Measurements from ENCODE around the gene RAB17.

Gene RAB17

GRCh38 chr2:237534380-237534779 is 56.2 kb downstream of the RAB17 start:
- no peak for DNase-seq

- DNase-seq, result no peak
Observed at GRCh38 chr2:237533668-237534161, 56.8 kb downstream of the RAB17 start.

GRCh38 chr2:237532160-237532559 is 58.4 kb downstream of the RAB17 start:
- no peak for DNase-seq

- DNase-seq, result no peak
Observed at GRCh38 chr2:237530472-237531433, 59.8 kb downstream of the RAB17 start.

- no peak for DNase-seq
Observed at GRCh38 chr2:237529452-237530402, 60.8 kb downstream of the RAB17 start.

GRCh38 chr2:237527766-237528165 is 62.8 kb downstream of the RAB17 start:
- DNase-seq, result no peak

GRCh38 chr2:237527233-237527632 is 63.3 kb downstream of the RAB17 start:
- DNase-seq, result no peak

- DNase-seq, result no peak
Observed at GRCh38 chr2:237525559-237526157, 64.9 kb downstream of the RAB17 start.

- DNase-seq, result no peak
Observed at GRCh38 chr2:237524631-237525030, 65.9 kb downstream of the RAB17 start.
